Measurements from ENCODE around the gene ZMYM3.

GRCh38 chrX:71256051-71256450 is 2.1 kb upstream of the ZMYM3 start:
- TF ChIP-seq GATA3 (IDR thresholded peaks at IDR 0.05; ENCODE audit: low read depth, low read length) (no peak), GATA2 (IDR thresholded peaks at IDR 0.05; ENCODE audit: low read depth, low read length) (no peak)

Data from SH-SY5Y (cell line).